HEK293 (cell line): Measurements from ENCODE around the gene CREBL2.
"Not testable (repeated sequence)": the region's sequence is repeated elsewhere in the genome, so short reads cannot be mapped to it uniquely, and the experiment has no call there.

ENCODE experiments used
- CTCF ChIA-PET: fragments of 350-600 bp; formaldehyde crosslinking; extraction: SDS; loops from one replicate; lab custom pipeline; 2021; ENCODE audit warnings: antibody characterized with exemption; lab: Yijun Ruan, JAX
- POLR2A ChIA-PET: fragments of 300-600 bp; formaldehyde crosslinking; extraction: SDS; loops from one replicate; lab custom pipeline; 2020; ENCODE audit warnings: antibody characterized with exemption, inconsistent platforms; lab: Yijun Ruan, JAX
- H3K27ac ChIP-seq: fragments of 200-500 bp; sonication (Bioruptor generic); 2 replicates; pipeline ENCODE4 v1.5.1; 2014; ENCODE audit warnings: low read depth, low read length, control low read depth, inconsistent platforms; ENCODE audit errors: extremely low read depth
- H3K36me3 ChIP-seq, 2 experiments: fragments of 200-500 bp in 1 of 2; sonication (Bioruptor generic) in 1 of 2; 1 replicate in 1 of 2; 2 replicates in 1 of 2; pipeline ENCODE4 v1.5.1; 2014 to 2017; ENCODE audit warnings: inconsistent platforms in 2 of 2, low read length in 2 of 2; ENCODE audit not compliant: control insufficient read depth in 2 of 2, insufficient read depth in 1 of 2
- H3K4me1 ChIP-seq: fragments of 200-500 bp; sonication (Bioruptor generic); 2 replicates; pipeline ENCODE4 v1.5.1; 2014; ENCODE audit warnings: mild to moderate bottlenecking, low read length, inconsistent platforms; ENCODE audit not compliant: control insufficient read depth, insufficient read depth
- H3K4me3 ChIP-seq: 2 replicates; pipeline ENCODE4 v1.5.1; 2011; ENCODE audit warnings: low read depth, mild to moderate bottlenecking, control low read depth, low read length, moderate library complexity
- H3K9me3 ChIP-seq: fragments of 200-500 bp; sonication (Bioruptor generic); 2 replicates; pipeline ENCODE4 v1.5.1; 2014; ENCODE audit warnings: low read depth, low read length, inconsistent platforms; ENCODE audit not compliant: control insufficient read depth, insufficient read depth
- FEZF1 ChIP-seq: fragments of 450-650 bp; formaldehyde crosslinking; IDR thresholded peaks from 2 replicates; pipeline ENCODE4 v1.5.1; 2016; ENCODE audit warnings: missing biosample characterization, missing genetic modification characterization
- GLI4 ChIP-seq: fragments of 450-650 bp; formaldehyde crosslinking; IDR thresholded peaks from 2 replicates; pipeline ENCODE4 v1.5.1; 2016; ENCODE audit warnings: missing biosample characterization, missing genetic modification characterization
- HOXA7 ChIP-seq: sonication (generic); formaldehyde crosslinking; IDR thresholded peaks from 2 replicates; pipeline ENCODE4 v1.8.1; 2022; ENCODE audit warnings: missing genetic modification reagents, borderline replicate concordance
- KLF10 ChIP-seq: fragments of 450-650 bp; IDR thresholded peaks from 2 replicates; pipeline ENCODE4 v1.5.1; 2018; ENCODE audit warnings: missing biosample characterization, mild to moderate bottlenecking, missing genetic modification characterization
- SETDB1 ChIP-seq: IDR thresholded peaks from one replicate; pipeline ENCODE4 v1.6.1; 2017; ENCODE audit warnings: mild to moderate bottlenecking, low read length, moderate library complexity, mixed read lengths; ENCODE audit not compliant: insufficient read length
- ZFP41 ChIP-seq: fragments of 450-650 bp; formaldehyde crosslinking; IDR thresholded peaks from 2 replicates; pipeline ENCODE4 v1.5.1; 2016; ENCODE audit warnings: missing biosample characterization, missing genetic modification characterization, borderline replicate concordance
- ZNF114 ChIP-seq: fragments of 450-650 bp; formaldehyde crosslinking; IDR thresholded peaks from 2 replicates; pipeline ENCODE4 v1.5.0; 2017; ENCODE audit warnings: missing biosample characterization, missing genetic modification characterization
- ZNF121 ChIP-seq: fragments of 450-650 bp; formaldehyde crosslinking; IDR thresholded peaks from 2 replicates; pipeline ENCODE4 v1.5.1; 2016; ENCODE audit warnings: missing biosample characterization, missing genetic modification characterization
- ZNF146 ChIP-seq: fragments of 450-650 bp; formaldehyde crosslinking; IDR thresholded peaks from 2 replicates; pipeline ENCODE4 v1.5.1; 2016; ENCODE audit warnings: missing biosample characterization, missing genetic modification characterization
- ZNF2 ChIP-seq: fragments of 450-650 bp; formaldehyde crosslinking; IDR thresholded peaks from 2 replicates; pipeline ENCODE4 v1.5.1; 2016; ENCODE audit warnings: missing biosample characterization, missing genetic modification characterization
- ZNF266 ChIP-seq: fragments of 450-650 bp; formaldehyde crosslinking; IDR thresholded peaks from 2 replicates; pipeline ENCODE4 v1.5.1; 2016; ENCODE audit warnings: missing biosample characterization, missing genetic modification characterization, low read depth
- ZNF292 ChIP-seq: fragments of 450-650 bp; formaldehyde crosslinking; IDR thresholded peaks from 2 replicates; pipeline ENCODE4 v1.5.1; 2016; ENCODE audit warnings: low read depth, missing biosample characterization, missing genetic modification characterization, borderline replicate concordance
- ZNF335 ChIP-seq: fragments of 450-650 bp; formaldehyde crosslinking; conservative IDR thresholded peaks from 2 replicates; pipeline ENCODE4 v1.5.1; 2016; ENCODE audit warnings: missing biosample characterization, missing genetic modification characterization
- ZNF37A ChIP-seq: fragments of 450-650 bp; IDR thresholded peaks from 2 replicates; pipeline ENCODE4 v1.5.1; 2018; ENCODE audit warnings: missing biosample characterization, missing genetic modification characterization
- ZNF473 ChIP-seq: fragments of 450-650 bp; formaldehyde crosslinking; IDR thresholded peaks from 2 replicates; pipeline ENCODE4 v1.5.1; 2017; ENCODE audit warnings: missing biosample characterization, missing genetic modification characterization
- ZNF510 ChIP-seq: fragments of 450-650 bp; formaldehyde crosslinking; IDR thresholded peaks from 2 replicates; pipeline ENCODE4 v1.5.1; 2018; ENCODE audit warnings: mild to moderate bottlenecking, missing genetic modification characterization, missing biosample characterization; ENCODE audit not compliant: insufficient replicate concordance
- ZNF610 ChIP-seq: fragments of 450-650 bp; formaldehyde crosslinking; IDR thresholded peaks from 2 replicates; pipeline ENCODE4 v1.5.1; 2016; ENCODE audit warnings: missing biosample characterization, missing genetic modification characterization, borderline replicate concordance
- TF ChIP-seq, protein P1 (sequence below): fragments of 450-650 bp; formaldehyde crosslinking; IDR thresholded peaks from 2 replicates; pipeline ENCODE4 v1.5.1; 2016; ENCODE audit warnings: missing biosample characterization, missing genetic modification characterization
- TF ChIP-seq, protein P2 (sequence below): fragments of 450-650 bp; formaldehyde crosslinking; IDR thresholded peaks from 2 replicates; pipeline ENCODE4 v1.5.1; 2016; ENCODE audit warnings: missing biosample characterization, missing genetic modification characterization
- TF ChIP-seq, protein P3 (sequence below): fragments of 450-650 bp; formaldehyde crosslinking; conservative IDR thresholded peaks from 2 replicates; pipeline ENCODE4 v1.5.1; 2016; ENCODE audit warnings: low read depth, missing biosample characterization, missing genetic modification characterization

Gene CREBL2

DNA sequence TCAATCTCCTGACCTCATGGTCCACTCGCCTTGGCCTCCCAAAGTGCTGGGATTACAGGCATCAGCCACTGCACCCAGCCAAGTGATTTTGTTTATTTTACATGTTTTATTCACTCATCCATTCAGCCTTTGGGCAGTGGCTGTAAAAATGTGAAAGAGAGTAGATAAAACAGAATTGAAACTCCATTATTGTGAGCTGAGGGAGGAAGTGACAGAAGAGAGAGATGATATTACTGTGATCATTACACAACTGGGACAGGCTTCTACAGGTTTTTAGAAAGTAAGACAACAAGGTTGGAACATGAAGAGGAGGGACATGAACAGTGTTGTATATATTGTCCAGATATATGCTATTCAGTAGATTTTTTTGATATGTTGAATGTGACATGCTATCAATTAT, 25.0 kb downstream of the CREBL2 start:
- CTCF ChIA-PET = no interaction called here
- peaks cover 0 to 44% of the 10 kb centered on the region in 2 experiments; a peak in 2 of 3 replicates for H3K36me3 ChIP-seq
- no peak for TF ChIP-seq ZNF114 (tag by site-specific recombination)
- TF ChIP-seq ZNF121 (tag by site-specific recombination) = no peak
- no peak for TF ChIP-seq HOXA7 (CRISPR knock-in tag)
- no peak for TF ChIP-seq ZNF292
- no peak for TF ChIP-seq ZNF473
- TF ChIP-seq KLF10 = no peak
- TF ChIP-seq ZFP41 = no peak
- TF ChIP-seq ZNF510 (tag by site-specific recombination) = no peak
- peaks cover 1% of the 10 kb centered on the region; the same call in 1 of the 2 replicates for H3K4me1 ChIP-seq
- POLR2A ChIA-PET = interaction anchor here (0.7 kb wide), 1 partner anchor 58 kb away, joined by 3 read pairs; no protein-coding TSS in a partner anchor
- no peak overlapping the region for H3K27ac ChIP-seq
- no peak overlapping the region for H3K4me3 ChIP-seq
- no peaks in the 10 kb centered on the region for H3K9me3 ChIP-seq

DNA sequence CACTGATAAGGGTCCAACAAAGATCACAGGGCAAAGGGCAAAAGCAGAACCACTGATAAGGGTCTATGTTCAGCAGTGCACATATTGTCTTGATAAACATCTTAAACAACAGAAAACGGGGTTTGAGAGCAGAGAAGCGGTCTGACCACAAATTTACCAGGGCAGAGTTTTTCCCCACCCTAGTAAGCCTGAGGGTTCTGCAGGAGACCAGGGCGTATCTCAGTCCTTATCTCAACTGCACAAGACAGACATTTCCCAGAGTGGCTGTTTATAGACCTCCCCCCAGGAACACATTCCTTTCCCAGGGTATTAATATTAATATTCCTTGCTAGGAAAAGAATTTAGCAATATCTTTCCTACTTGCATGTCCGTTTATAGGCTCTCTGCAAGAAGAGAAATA, 28.3 kb downstream of the CREBL2 start:
- TF ChIP-seq SETDB1 = peak; percentile 30
- CTCF ChIA-PET, H3K9me3 ChIP-seq, H3K4me3 ChIP-seq, POLR2A ChIA-PET, H3K4me1 ChIP-seq, H3K27ac ChIP-seq: not testable (repeated sequence)
- H3K36me3 ChIP-seq = peaks cover 0 to 63% of the 10 kb centered on the region in 2 experiments; a peak in 2 of 3 replicates

DNA sequence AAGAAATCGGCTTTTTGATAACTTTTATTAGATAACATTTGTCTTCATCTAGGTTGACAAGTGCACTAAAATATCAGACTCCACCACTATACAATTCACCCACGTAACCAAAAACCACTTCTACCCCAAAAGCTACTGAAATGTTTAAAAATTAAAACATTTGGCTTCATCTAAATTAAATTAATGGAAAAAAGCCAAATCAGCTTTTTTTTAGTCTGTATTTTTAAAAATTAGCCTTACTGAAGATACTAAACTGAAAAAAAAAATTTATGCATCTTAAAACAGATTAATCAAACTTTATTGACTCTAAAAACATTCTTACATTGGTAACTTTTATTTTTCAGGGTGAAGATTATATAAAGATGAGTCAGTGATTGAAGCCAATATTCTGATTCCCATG, 30.0 kb downstream of the CREBL2 start:
- no peak overlapping the region for H3K4me3 ChIP-seq
- H3K27ac ChIP-seq = no peak overlapping the region
- H3K4me1 ChIP-seq = no peaks in the 10 kb centered on the region
- CTCF ChIA-PET = interaction anchor here (2.8 kb wide), 1 partner anchor 14 kb away, joined by 11 read pairs; no protein-coding TSS in a partner anchor
- POLR2A ChIA-PET = no interaction called here
- peaks cover 0 to 61% of the 10 kb centered on the region in 2 experiments; a peak in 2 of 3 replicates for H3K36me3 ChIP-seq
- TF ChIP-seq, protein P1, sequence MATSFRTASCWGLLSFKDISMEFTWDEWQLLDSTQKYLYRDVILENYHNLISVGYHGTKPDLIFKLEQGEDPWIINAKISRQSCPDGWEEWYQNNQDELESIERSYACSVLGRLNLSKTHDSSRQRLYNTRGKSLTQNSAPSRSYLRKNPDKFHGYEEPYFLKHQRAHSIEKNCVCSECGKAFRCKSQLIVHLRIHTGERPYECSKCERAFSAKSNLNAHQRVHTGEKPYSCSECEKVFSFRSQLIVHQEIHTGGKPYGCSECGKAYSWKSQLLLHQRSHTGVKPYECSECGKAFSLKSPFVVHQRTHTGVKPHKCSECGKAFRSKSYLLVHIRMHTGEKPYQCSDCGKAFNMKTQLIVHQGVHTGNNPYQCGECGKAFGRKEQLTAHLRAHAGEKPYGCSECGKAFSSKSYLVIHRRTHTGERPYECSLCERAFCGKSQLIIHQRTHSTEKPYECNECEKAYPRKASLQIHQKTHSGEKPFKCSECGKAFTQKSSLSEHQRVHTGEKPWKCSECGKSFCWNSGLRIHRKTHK (tag by site-specific recombination) = no peak
- no peak for TF ChIP-seq ZNF2
- no peak for TF ChIP-seq GLI4
- TF ChIP-seq ZFP41 = no peak
- no peak for TF ChIP-seq ZNF335 (tag by site-specific recombination)
- TF ChIP-seq FEZF1 (tag by site-specific recombination) = no peak
- no peak for TF ChIP-seq ZNF266 (tag by site-specific recombination)
- no peak for TF ChIP-seq ZNF146 (tag by site-specific recombination)
- TF ChIP-seq, protein P2, sequence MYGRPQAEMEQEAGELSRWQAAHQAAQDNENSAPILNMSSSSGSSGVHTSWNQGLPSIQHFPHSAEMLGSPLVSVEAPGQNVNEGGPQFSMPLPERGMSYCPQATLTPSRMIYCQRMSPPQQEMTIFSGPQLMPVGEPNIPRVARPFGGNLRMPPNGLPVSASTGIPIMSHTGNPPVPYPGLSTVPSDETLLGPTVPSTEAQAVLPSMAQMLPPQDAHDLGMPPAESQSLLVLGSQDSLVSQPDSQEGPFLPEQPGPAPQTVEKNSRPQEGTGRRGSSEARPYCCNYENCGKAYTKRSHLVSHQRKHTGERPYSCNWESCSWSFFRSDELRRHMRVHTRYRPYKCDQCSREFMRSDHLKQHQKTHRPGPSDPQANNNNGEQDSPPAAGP (tag by site-specific recombination) = no peak
- TF ChIP-seq, all 188 proteins: peak for 0
- no peaks in the 10 kb centered on the region for H3K9me3 ChIP-seq

DNA sequence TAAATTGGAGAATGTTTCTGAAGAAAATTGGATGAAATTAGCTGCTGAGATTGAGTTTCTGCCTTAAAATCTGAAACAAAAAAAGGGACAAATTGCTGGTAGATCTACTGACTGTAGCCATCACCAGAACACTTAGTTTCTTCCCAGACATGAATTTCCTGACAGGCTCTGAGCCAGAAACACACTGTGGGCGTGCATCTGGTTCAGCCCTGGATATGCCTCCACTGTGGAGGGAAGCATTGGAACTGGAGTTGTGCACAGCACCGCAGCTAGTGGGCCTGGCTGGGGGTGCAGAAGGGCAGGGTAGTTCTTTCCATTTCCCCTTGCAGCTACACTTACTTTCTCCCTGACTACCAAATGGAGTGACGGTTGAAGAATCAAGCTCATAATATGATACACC, 31.2 kb downstream of the CREBL2 start:
- Histone ChIP-seq H3K36me3 (peaks cover 0 to 49% of the 10 kb centered on the region in 2 experiments; a peak in 2 of 3 replicates), H3K27ac (no peak overlapping the region), H3K9me3 (no peaks in the 10 kb centered on the region), H3K4me3 (no peak overlapping the region), H3K4me1 (no peaks in the 10 kb centered on the region)
- CTCF ChIA-PET = interaction anchor here (0.9 to 2.8 kb wide), 2 partner anchors 12 kb away, joined by 5 to 11 read pairs; no protein-coding TSS in a partner anchor
- POLR2A ChIA-PET = no interaction called here
- TF ChIP-seq ZNF37A (no peak), ZNF610 (tag by site-specific recombination) (no peak)
- TF ChIP-seq, protein P3, sequence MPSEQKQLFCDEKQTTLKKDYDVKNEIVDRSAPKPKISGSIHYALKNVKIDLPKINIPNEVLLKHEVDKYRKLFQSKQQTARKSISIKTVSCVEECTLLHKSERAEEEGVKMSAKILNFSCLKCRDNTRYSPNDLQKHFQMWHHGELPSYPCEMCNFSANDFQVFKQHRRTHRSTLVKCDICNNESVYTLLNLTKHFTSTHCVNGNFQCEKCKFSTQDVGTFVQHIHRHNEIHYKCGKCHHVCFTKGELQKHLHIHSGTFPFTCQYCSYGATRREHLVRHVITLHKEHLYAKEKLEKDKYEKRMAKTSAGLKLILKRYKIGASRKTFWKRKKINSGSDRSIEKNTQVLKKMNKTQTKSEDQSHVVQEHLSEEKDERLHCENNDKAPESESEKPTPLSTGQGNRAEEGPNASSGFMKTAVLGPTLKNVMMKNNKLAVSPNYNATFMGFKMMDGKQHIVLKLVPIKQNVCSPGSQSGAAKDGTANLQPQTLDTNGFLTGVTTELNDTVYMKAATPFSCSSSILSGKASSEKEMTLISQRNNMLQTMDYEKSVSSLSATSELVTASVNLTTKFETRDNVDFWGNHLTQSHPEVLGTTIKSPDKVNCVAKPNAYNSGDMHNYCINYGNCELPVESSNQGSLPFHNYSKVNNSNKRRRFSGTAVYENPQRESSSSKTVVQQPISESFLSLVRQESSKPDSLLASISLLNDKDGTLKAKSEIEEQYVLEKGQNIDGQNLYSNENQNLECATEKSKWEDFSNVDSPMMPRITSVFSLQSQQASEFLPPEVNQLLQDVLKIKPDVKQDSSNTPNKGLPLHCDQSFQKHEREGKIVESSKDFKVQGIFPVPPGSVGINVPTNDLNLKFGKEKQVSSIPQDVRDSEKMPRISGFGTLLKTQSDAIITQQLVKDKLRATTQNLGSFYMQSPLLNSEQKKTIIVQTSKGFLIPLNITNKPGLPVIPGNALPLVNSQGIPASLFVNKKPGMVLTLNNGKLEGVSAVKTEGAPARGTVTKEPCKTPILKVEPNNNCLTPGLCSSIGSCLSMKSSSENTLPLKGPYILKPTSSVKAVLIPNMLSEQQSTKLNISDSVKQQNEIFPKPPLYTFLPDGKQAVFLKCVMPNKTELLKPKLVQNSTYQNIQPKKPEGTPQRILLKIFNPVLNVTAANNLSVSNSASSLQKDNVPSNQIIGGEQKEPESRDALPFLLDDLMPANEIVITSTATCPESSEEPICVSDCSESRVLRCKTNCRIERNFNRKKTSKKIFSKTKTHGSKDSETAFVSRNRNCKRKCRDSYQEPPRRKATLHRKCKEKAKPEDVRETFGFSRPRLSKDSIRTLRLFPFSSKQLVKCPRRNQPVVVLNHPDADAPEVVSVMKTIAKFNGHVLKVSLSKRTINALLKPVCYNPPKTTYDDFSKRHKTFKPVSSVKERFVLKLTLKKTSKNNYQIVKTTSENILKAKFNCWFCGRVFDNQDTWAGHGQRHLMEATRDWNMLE (tag by site-specific recombination) = no peak
